ENCODE data around the gene TLK1.
"Not testable (repeated sequence)": the region's sequence is repeated elsewhere in the genome, so short reads cannot be mapped to it uniquely, and the experiment has no call there.

TLK1 gene

GRCh38 chr2:171095014-171095582 lies 65.6 kb downstream of the TLK1 start:
- no peak overlapping the region for H3K27ac ChIP-seq
- TF ChIP-seq ZFX (IDR thresholded peaks at IDR 0.05) (no peak), CTCF (conservative IDR thresholded peaks at IDR 0.05) (no peak)

- not testable (repeated sequence) for H3K27ac ChIP-seq
Observed at GRCh38 chr2:171091517-171091916, 69.2 kb downstream of the TLK1 start.

GRCh38 chr2:171089489-171089888 lies 71.2 kb downstream of the TLK1 start:
- no peak overlapping the region for H3K27ac ChIP-seq
- TF ChIP-seq ZFX (IDR thresholded peaks at IDR 0.05) (no peak), CTCF (conservative IDR thresholded peaks at IDR 0.05) (no peak)

- TF ChIP-seq CTCF (conservative IDR thresholded peaks at IDR 0.05) (no peak), ZFX (IDR thresholded peaks at IDR 0.05) (no peak)
- no peak overlapping the region for H3K27ac ChIP-seq
Observed at GRCh38 chr2:171088057-171088834, 72.4 kb downstream of the TLK1 start.

- no peak for TF ChIP-seq CTCF (conservative IDR thresholded peaks at IDR 0.05)
- no peak for TF ChIP-seq ZFX (IDR thresholded peaks at IDR 0.05)
- no peak overlapping the region for H3K27ac ChIP-seq
Observed at GRCh38 chr2:171087547-171087946, 73.1 kb downstream of the TLK1 start.

- H3K27ac ChIP-seq: peak overlapping the region; percentile 34
- no peak for TF ChIP-seq ZFX (IDR thresholded peaks at IDR 0.05)
- peak; percentile 85 for TF ChIP-seq CTCF (conservative IDR thresholded peaks at IDR 0.05)
Observed at GRCh38 chr2:171086352-171087290, 74.1 kb downstream of the TLK1 start.

- TF ChIP-seq CTCF (conservative IDR thresholded peaks at IDR 0.05): no peak
- no peak overlapping the region for H3K27ac ChIP-seq
Observed at GRCh38 chr2:171084128-171084527, 76.6 kb downstream of the TLK1 start.

Data from C4-2B (cell line).